ENCODE results near the gene RPL19.
A peak's percentile ranks its signal among the peaks of the same experiment; 100 is the strongest.

The RPL19 gene

DNA sequence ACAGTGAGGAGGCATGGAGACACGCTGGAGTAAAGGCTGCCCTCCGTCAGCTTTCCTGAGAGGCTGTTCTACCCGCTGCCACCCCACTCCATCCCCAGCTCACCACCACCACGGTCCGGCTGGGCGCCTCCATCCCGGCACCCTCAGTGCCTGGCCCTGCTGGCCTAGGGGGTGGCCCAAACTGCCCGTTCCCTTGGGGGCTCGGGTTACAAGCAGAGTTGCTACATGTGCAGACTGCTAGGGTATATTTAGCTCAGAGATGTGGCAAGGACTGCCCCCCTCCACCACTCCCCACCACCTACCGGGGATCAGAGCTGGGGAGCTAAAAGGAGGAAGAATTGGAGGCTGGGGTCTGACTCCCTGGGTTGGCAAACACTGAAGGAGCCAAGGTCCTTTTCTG lies 6.7 kb upstream of the RPL19 start:
- Histone ChIP-seq H3K9me3 (ENCODE audit: insufficient read depth, low read length, severe bottlenecking) (no peaks in the 10 kb centered on the region), H3K36me3 (ENCODE audit: insufficient read depth, low read length) (peaks cover 57% of the 10 kb centered on the region), H3K4me1 (ENCODE audit: insufficient read depth, low read length) (peaks cover 40% of the 10 kb centered on the region), H4K20me1 (ENCODE audit: insufficient read depth, low read length) (peaks cover 26% of the 10 kb centered on the region), H2AFZ (ENCODE audit: low read depth, low read length) (no peak overlapping the region), H3K27me3 (ENCODE audit: insufficient read depth, low read length, poor library complexity) (no peaks in the 10 kb centered on the region), H3K27ac (ENCODE audit: low read length) (no peak overlapping the region), H3K9ac (ENCODE audit: low read depth, low read length) (no peak overlapping the region), H3K4me3 (ENCODE audit: low read depth in 1 of 2, low read length in 2 of 2) (no peak overlapping the region), H3K79me2 (ENCODE audit: insufficient read depth, low read length) (peaks cover 40% of the 10 kb centered on the region), H3K4me2 (ENCODE audit: insufficient read depth, low read length) (no peak overlapping the region)
- DNase-seq (no peak), ATAC-seq (ENCODE audit: insufficient read depth, low read depth) (no peak)
- no peak for TF ChIP-seq CTCF (IDR thresholded peaks at IDR 0.05; ENCODE audit: borderline replicate concordance, extremely low read depth, low read length, poor library complexity, severe bottlenecking)
- TF ChIP-seq EZH2 (IDR thresholded peaks at IDR 0.05; ENCODE audit: borderline replicate concordance, low read depth, low read length, severe bottlenecking), result no peak

- Histone ChIP-seq H2AFZ (ENCODE audit: low read depth, low read length) (no peak overlapping the region), H3K4me2 (ENCODE audit: insufficient read depth, low read length) (peak overlapping the region; percentile 15; the same call in 1 of the 2 replicates), H3K4me3 (ENCODE audit: low read depth in 1 of 2, low read length in 2 of 2) (no peak overlapping the region), H3K9me3 (ENCODE audit: insufficient read depth, low read length, severe bottlenecking) (no peaks in the 10 kb centered on the region), H3K36me3 (ENCODE audit: insufficient read depth, low read length) (peaks cover 50% of the 10 kb centered on the region), H3K9ac (ENCODE audit: low read depth, low read length) (no peak overlapping the region), H3K27me3 (ENCODE audit: insufficient read depth, low read length, poor library complexity) (no peaks in the 10 kb centered on the region), H3K79me2 (ENCODE audit: insufficient read depth, low read length) (peaks cover 45% of the 10 kb centered on the region), H3K27ac (ENCODE audit: low read length) (no peak overlapping the region), H4K20me1 (ENCODE audit: insufficient read depth, low read length) (peaks cover 26% of the 10 kb centered on the region), H3K4me1 (ENCODE audit: insufficient read depth, low read length) (peaks cover 50% of the 10 kb centered on the region)
- TF ChIP-seq CTCF (IDR thresholded peaks at IDR 0.05; ENCODE audit: borderline replicate concordance, extremely low read depth, low read length, poor library complexity, severe bottlenecking) (no peak), EZH2 (IDR thresholded peaks at IDR 0.05; ENCODE audit: borderline replicate concordance, low read depth, low read length, severe bottlenecking) (no peak)
- no peak for ATAC-seq (ENCODE audit: insufficient read depth, low read depth)
- no peak for DNase-seq
Observed at GRCh38 chr17:39194089-39194984, 5.7 kb upstream of the RPL19 start.

- Histone ChIP-seq H3K27ac (ENCODE audit: low read length) (peak overlapping the region; percentile 99; the same call in 1 of the 2 replicates), H4K20me1 (ENCODE audit: insufficient read depth, low read length) (peaks cover 26% of the 10 kb centered on the region), H3K4me3 (ENCODE audit: low read depth in 1 of 2, low read length in 2 of 2) (no peak overlapping the region), H3K4me1 (ENCODE audit: insufficient read depth, low read length) (peaks cover 53% of the 10 kb centered on the region), H2AFZ (ENCODE audit: low read depth, low read length) (no peak overlapping the region), H3K4me2 (ENCODE audit: insufficient read depth, low read length) (peak overlapping the region; percentile 15; the same call in 1 of the 2 replicates), H3K9ac (ENCODE audit: low read depth, low read length) (peak overlapping the region; percentile 93; the same call in 1 of the 2 replicates), H3K36me3 (ENCODE audit: insufficient read depth, low read length) (peaks cover 47% of the 10 kb centered on the region), H3K79me2 (ENCODE audit: insufficient read depth, low read length) (peaks cover 46% of the 10 kb centered on the region), H3K9me3 (ENCODE audit: insufficient read depth, low read length, severe bottlenecking) (no peaks in the 10 kb centered on the region), H3K27me3 (ENCODE audit: insufficient read depth, low read length, poor library complexity) (no peaks in the 10 kb centered on the region)
- TF ChIP-seq EZH2 (IDR thresholded peaks at IDR 0.05; ENCODE audit: borderline replicate concordance, low read depth, low read length, severe bottlenecking), result no peak
- TF ChIP-seq CTCF (IDR thresholded peaks at IDR 0.05; ENCODE audit: borderline replicate concordance, extremely low read depth, low read length, poor library complexity, severe bottlenecking), result no peak
- DNase-seq, result no peak
- no peak for ATAC-seq (ENCODE audit: insufficient read depth, low read depth)
Observed at GRCh38 chr17:39194985-39195524, 5.0 kb upstream of the RPL19 start.
